HG03175 (cell line): ENCODE data around the gene KLHDC7B.

Experiments used
- ATAC-seq: cut with Tn5 transposase; IDR thresholded peaks from one replicate; pipeline ENCODE4 v1.9.1; 2021; ENCODE audit warnings: mild to moderate bottlenecking, moderate library complexity; ENCODE audit not compliant: unreplicated experiment

The KLHDC7B gene

GRCh38 chr22:50547263-50547985 is 1.7 kb downstream of the KLHDC7B start:
- ATAC-seq, result no peak

- ATAC-seq, result no peak
Measured at GRCh38 chr22:50548040-50548920, 2.6 kb downstream of the KLHDC7B start.

- no peak for ATAC-seq
Measured at GRCh38 chr22:50548921-50549790, 3.5 kb downstream of the KLHDC7B start.

- ATAC-seq, result no peak
Measured at GRCh38 chr22:50550395-50550794, 4.7 kb downstream of the KLHDC7B start.

GRCh38 chr22:50551160-50551752 is 5.6 kb downstream of the KLHDC7B start:
- no peak for ATAC-seq

- ATAC-seq, result no peak
Measured at GRCh38 chr22:50553310-50553709, 7.6 kb downstream of the KLHDC7B start.

- ATAC-seq, result no peak
Measured at GRCh38 chr22:50556703-50557102, 11.0 kb downstream of the KLHDC7B start.

- no peak for ATAC-seq
Measured at GRCh38 chr22:50560034-50560433, 14.3 kb downstream of the KLHDC7B start.

GRCh38 chr22:50561401-50562358 is 16.0 kb downstream of the KLHDC7B start:
- ATAC-seq, result no peak

GRCh38 chr22:50562523-50563412 is 17.1 kb downstream of the KLHDC7B start, which contains the start of gene SYCE3:
Gene SYCE3, minus strand, starts transcription at chr22:50562919. Its CDS starts 6,514 bp downstream, at chr22:50556405.
- peak; percentile 91 for ATAC-seq

- no peak for ATAC-seq
Measured at GRCh38 chr22:50563413-50564160, 17.9 kb downstream of the KLHDC7B start.

GRCh38 chr22:50564289-50564688 is 18.6 kb downstream of the KLHDC7B start:
- ATAC-seq, result no peak

GRCh38 chr22:50567721-50568252 is 22.1 kb downstream of the KLHDC7B start:
- ATAC-seq, result no peak

GRCh38 chr22:50568626-50569025 is 22.9 kb downstream of the KLHDC7B start:
- ATAC-seq, result no peak

- no peak for ATAC-seq
Measured at GRCh38 chr22:50569041-50569459, 23.4 kb downstream of the KLHDC7B start.

GRCh38 chr22:50569896-50570535 is 24.3 kb downstream of the KLHDC7B start:
- no peak for ATAC-seq

- ATAC-seq, result no peak
Measured at GRCh38 chr22:50570861-50571260, 25.2 kb downstream of the KLHDC7B start.
